Cerebellar cortex (tissue), 1 donor: Measurements from ENCODE around the gene CD59.
A peak's percentile ranks its signal among the peaks of the same experiment; 100 is the strongest.
"Not testable (repeated sequence)": the region's sequence is repeated elsewhere in the genome, so short reads cannot be mapped to it uniquely, and the experiment has no call there.

Source experiments
- DNase-seq: peaks from one replicate; pipeline ENCODE4 v3.0.0-alpha.2; 2015; ENCODE audit warnings: low spot score

CD59 gene

GRCh38 chr11:33742249-33742851, 6.1 kb upstream of the CD59 start:
- DNase-seq, result peak; percentile 42

GRCh38 chr11:33741806-33742205, 5.6 kb upstream of the CD59 start:
- DNase-seq, result no peak

- no peak for DNase-seq
These were observed 1.2 kb upstream of the CD59 start for GRCh38 chr11:33737362-33737821.

GRCh38 chr11:33735271-33736147, 714 bp downstream of the CD59 start:
- DNase-seq, result peak; percentile 40

- DNase-seq, result peak; percentile 77
These were observed 1.6 kb downstream of the CD59 start for GRCh38 chr11:33734441-33735270.

GRCh38 chr11:33733980-33734379, 2.2 kb downstream of the CD59 start:
- DNase-seq, result peak; percentile 22

GRCh38 chr11:33731723-33732531, 4.3 kb downstream of the CD59 start:
- DNase-seq, result no peak

GRCh38 chr11:33730716-33731115, 5.5 kb downstream of the CD59 start:
- no peak for DNase-seq

GRCh38 chr11:33729072-33729664, 7.1 kb downstream of the CD59 start:
- not testable (repeated sequence) for DNase-seq

- DNase-seq, result not testable (repeated sequence)
These were observed 8.7 kb downstream of the CD59 start for GRCh38 chr11:33727539-33727938.

GRCh38 chr11:33725496-33725895, 10.7 kb downstream of the CD59 start:
- DNase-seq, result no peak

- peak; percentile 45 for DNase-seq
These were observed 11.6 kb downstream of the CD59 start for GRCh38 chr11:33724644-33725035.

GRCh38 chr11:33723238-33723881, 12.9 kb downstream of the CD59 start:
- no peak for DNase-seq

- no peak for DNase-seq
These were observed 13.5 kb downstream of the CD59 start for GRCh38 chr11:33722590-33723234.

GRCh38 chr11:33721984-33722383, 14.2 kb downstream of the CD59 start:
- DNase-seq, result no peak

GRCh38 chr11:33721426-33721825, 14.8 kb downstream of the CD59 start:
- peak; percentile 83 for DNase-seq

GRCh38 chr11:33719587-33719986, 16.6 kb downstream of the CD59 start:
- DNase-seq, result no peak

- DNase-seq, result no peak
These were observed 17.8 kb downstream of the CD59 start for GRCh38 chr11:33718440-33718839.

GRCh38 chr11:33716243-33716642, 20.0 kb downstream of the CD59 start:
- DNase-seq, result peak; percentile 49

- no peak for DNase-seq
These were observed 22.3 kb downstream of the CD59 start for GRCh38 chr11:33713856-33714398.
